ENCODE data around the gene CDC42BPA.

Gene CDC42BPA

GRCh38 chr1:227261501-227261900 is 56.8 kb downstream of the CDC42BPA start:
- TF ChIP-seq CTCF (IDR thresholded peaks at IDR 0.05): no peak

DNA sequence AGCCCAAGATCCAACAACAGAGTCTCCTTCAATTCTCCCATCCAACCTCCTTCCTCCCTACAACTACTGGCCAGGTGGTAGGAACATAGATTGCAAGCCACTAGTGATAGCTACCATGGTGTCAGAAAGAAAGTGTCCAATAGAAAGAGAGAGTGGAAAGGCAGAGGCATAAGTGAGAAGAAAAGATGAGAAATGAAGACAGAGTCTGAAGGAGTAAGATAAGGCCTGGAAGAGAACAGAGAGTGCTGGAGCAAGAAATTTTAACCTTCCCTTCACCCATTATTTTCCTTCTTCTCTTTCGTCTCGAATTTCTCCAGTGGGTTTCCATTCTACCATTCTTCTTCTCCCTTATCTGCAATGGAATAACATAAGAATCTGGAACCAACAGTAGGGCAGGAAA is 57.9 kb downstream of the CDC42BPA start:
- no peaks in the 10 kb centered on the region for H3K9me3 ChIP-seq
- H3K27ac ChIP-seq: no peak overlapping the region
- no peak overlapping the region for H3K4me3 ChIP-seq (ENCODE audit: low read depth in 1 of 2, low read length in 1 of 2)
- H3K4me1 ChIP-seq (ENCODE audit: control insufficient read depth in 1 of 2, insufficient read depth in 1 of 2, low read depth in 1 of 2, low read length in 1 of 2): no peaks in the 10 kb centered on the region
- H3K27me3 ChIP-seq: no peaks in the 10 kb centered on the region
- no peaks in the 10 kb centered on the region for H3K36me3 ChIP-seq
- no peak for TF ChIP-seq CTCF (IDR thresholded peaks at IDR 0.05)

More at GRCh38 chr1:227261501-227261900, 56.8 kb downstream of the CDC42BPA start:
- Histone ChIP-seq H3K4me1 (ENCODE audit: control insufficient read depth in 1 of 2, insufficient read depth in 1 of 2, low read depth in 1 of 2, low read length in 1 of 2) (no peaks in the 10 kb centered on the region), H3K27ac (no peak overlapping the region), H3K36me3 (no peaks in the 10 kb centered on the region), H3K4me3 (ENCODE audit: low read depth in 1 of 2, low read length in 1 of 2) (no peak overlapping the region), H3K27me3 (no peaks in the 10 kb centered on the region), H3K9me3 (no peaks in the 10 kb centered on the region)

- Histone ChIP-seq H3K27me3 (no peaks in the 10 kb centered on the region), H3K27ac (no peak overlapping the region), H3K4me1 (ENCODE audit: control insufficient read depth in 1 of 2, insufficient read depth in 1 of 2, low read depth in 1 of 2, low read length in 1 of 2) (no peaks in the 10 kb centered on the region), H3K9me3 (no peaks in the 10 kb centered on the region), H3K36me3 (no peaks in the 10 kb centered on the region), H3K4me3 (ENCODE audit: low read depth in 1 of 2, low read length in 1 of 2) (no peak overlapping the region)
- no peak for TF ChIP-seq CTCF (IDR thresholded peaks at IDR 0.05)
Measured at GRCh38 chr1:227257964-227258363, 60.3 kb downstream of the CDC42BPA start.

DNA sequence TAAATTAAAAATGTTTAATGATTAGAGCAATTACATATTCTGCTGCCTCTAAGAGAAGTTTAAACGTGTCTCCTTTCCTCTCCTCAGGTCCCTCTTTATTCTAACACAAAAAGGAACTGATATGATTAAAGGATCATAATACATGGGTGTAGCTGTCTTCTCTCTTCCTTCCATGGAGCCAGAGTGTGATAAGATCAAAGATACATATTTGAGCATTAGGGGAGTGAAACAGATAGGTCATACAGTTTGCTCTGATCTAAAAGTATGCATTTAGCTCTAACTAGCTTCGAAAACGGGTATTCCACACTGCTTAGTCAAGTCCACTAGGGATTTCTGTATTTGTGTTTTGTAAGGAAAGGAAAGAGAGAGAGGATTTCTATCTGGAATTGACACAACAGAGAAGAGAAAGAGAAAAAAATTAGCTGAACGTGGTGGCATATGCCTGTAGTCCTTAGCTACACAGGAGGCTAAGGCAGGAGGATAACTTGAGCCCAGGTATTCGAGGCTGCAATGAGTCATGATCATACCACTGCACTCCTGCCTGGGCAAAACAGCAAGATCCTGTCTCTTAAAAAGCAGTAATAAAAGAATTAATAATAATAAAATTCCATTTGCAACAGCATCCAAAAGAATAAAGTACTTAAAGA is 63.1 kb downstream of the CDC42BPA start:
- H3K9me3 ChIP-seq: no peaks in the 10 kb centered on the region
- no peak for TF ChIP-seq CTCF (IDR thresholded peaks at IDR 0.05)
- H3K27me3 ChIP-seq: no peaks in the 10 kb centered on the region
- no peaks in the 10 kb centered on the region for H3K36me3 ChIP-seq
- no peak overlapping the region for H3K27ac ChIP-seq
- H3K4me1 ChIP-seq (ENCODE audit: control insufficient read depth in 1 of 2, insufficient read depth in 1 of 2, low read depth in 1 of 2, low read length in 1 of 2): no peaks in the 10 kb centered on the region
- no peak overlapping the region for H3K4me3 ChIP-seq (ENCODE audit: low read depth in 1 of 2, low read length in 1 of 2)

DNA sequence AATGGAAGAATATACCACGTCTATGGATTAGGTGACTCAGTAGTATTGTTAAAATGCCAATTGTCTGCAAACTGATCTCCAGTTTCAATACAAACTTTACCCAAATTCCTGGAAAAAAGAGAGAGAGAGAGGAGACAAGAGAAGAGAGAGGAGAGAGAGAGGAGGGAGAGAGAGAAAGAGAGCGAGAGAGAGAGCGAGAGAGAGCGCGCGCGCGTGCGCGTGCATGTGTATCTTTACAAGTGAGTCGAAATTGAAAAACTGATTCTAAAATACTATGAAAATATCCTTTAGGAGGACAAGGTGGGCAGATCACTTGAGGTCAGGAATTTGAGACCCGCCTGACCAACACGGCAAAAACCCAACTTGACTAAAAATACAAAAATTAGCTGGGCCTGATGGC is 65.2 kb downstream of the CDC42BPA start:
- no peaks in the 10 kb centered on the region for H3K27me3 ChIP-seq
- no peak overlapping the region for H3K4me3 ChIP-seq (ENCODE audit: low read depth in 1 of 2, low read length in 1 of 2)
- H3K27ac ChIP-seq: no peak overlapping the region
- H3K9me3 ChIP-seq: no peaks in the 10 kb centered on the region
- no peaks in the 10 kb centered on the region for H3K36me3 ChIP-seq
- no peak for TF ChIP-seq CTCF (IDR thresholded peaks at IDR 0.05)
- H3K4me1 ChIP-seq (ENCODE audit: control insufficient read depth in 1 of 2, insufficient read depth in 1 of 2, low read depth in 1 of 2, low read length in 1 of 2): no peaks in the 10 kb centered on the region
